PC-9 (cell line): ENCODE data around the gene GYPC. TPM values are rescaled to one million over a fixed set of nuclear protein-coding genes. Genes with fewer than 3 reads are reported as not detected.

Source experiments
- BruUV-seq: library from RNA; stranded (reverse); fragments of 400-500 nt; replicated peaks from 2 replicates; lab custom pipeline; 2021; lab: Mats Ljungman, UMichigan
- CTCF ChIA-PET: fragments of 300-600 bp; sonication (Branson Sonifier 250); formaldehyde crosslinking; loops from one replicate; lab custom pipeline; 2022; ENCODE audit warnings: antibody characterized with exemption; lab: Charles Lee
- POLR2A ChIA-PET: fragments of 300-600 bp; sonication (Branson Sonifier 250); formaldehyde crosslinking; loops from one replicate; lab custom pipeline; 2022; ENCODE audit warnings: antibody characterized with exemption; ENCODE audit not compliant: unreplicated experiment; lab: Charles Lee
- DNase-seq, 2 experiments: peaks; one replicate each; pipeline versions ENCODE4 v3.0.0 to v3.0.0-alpha.2; 2015 to 2022; ENCODE audit warnings: mixed read lengths in 1 of 2
- H2AFZ ChIP-seq: fragments of 200-600 bp; sonication (generic); 2 replicates; pipeline ENCODE4 v1.8.1; 2017; ENCODE audit warnings: antibody characterized with exemption
- H3F3A ChIP-seq: fragments of 200-600 bp; sonication (generic); 2 replicates; pipeline ENCODE4 v1.8.1; 2017; ENCODE audit warnings: antibody characterized with exemption, mild to moderate bottlenecking, low read depth; ENCODE audit not compliant: insufficient read depth
- H3K27ac ChIP-seq: fragments of 200-600 bp; sonication (generic); 2 replicates; pipeline ENCODE4 v1.6.1; 2016; ENCODE audit warnings: mixed run types
- H3K27me3 ChIP-seq: fragments of 200-600 bp; sonication (generic); 2 replicates; pipeline ENCODE4 v1.6.1; 2016; ENCODE audit warnings: low read depth, mixed run types; ENCODE audit not compliant: insufficient read depth
- H3K36me3 ChIP-seq: fragments of 200-600 bp; sonication (generic); 2 replicates; pipeline ENCODE4 v1.6.1; 2016; ENCODE audit warnings: low read depth, mixed run types
- H3K4me1 ChIP-seq: fragments of 200-600 bp; sonication (generic); replicated peaks from 2 replicates; pipeline ENCODE4 v1.6.1; 2016; ENCODE audit warnings: mixed run types; ENCODE audit not compliant: insufficient read depth
- H3K4me2 ChIP-seq: fragments of 200-600 bp; sonication (generic); 2 replicates; pipeline ENCODE4 v1.6.1; 2017; ENCODE audit warnings: mixed run types
- H3K4me3 ChIP-seq: fragments of 200-600 bp; sonication (generic); 2 replicates; pipeline ENCODE4 v1.6.1; 2016; ENCODE audit warnings: mixed run types
- H3K79me2 ChIP-seq: fragments of 200-600 bp; sonication (generic); 2 replicates; pipeline ENCODE4 v1.6.1; 2017; ENCODE audit warnings: low read depth, mixed run types
- H3K9me2 ChIP-seq: fragments of 200-600 bp; sonication (generic); 2 replicates; pipeline ENCODE4 v1.8.1; 2017; ENCODE audit warnings: mild to moderate bottlenecking; ENCODE audit not compliant: insufficient read depth
- H3K9me3 ChIP-seq: fragments of 200-600 bp; sonication (generic); 2 replicates; pipeline ENCODE4 v1.8.1; 2016; ENCODE audit warnings: low read depth; ENCODE audit not compliant: insufficient read depth
- H4K20me1 ChIP-seq: fragments of 200-600 bp; sonication (generic); 2 replicates; pipeline ENCODE4 v1.8.1; 2017; ENCODE audit not compliant: insufficient read depth
- CTCF ChIP-seq: fragments of 200-600 bp; sonication (generic); conservative IDR thresholded peaks from 2 replicates; pipeline ENCODE4 v1.6.1; 2017; ENCODE audit warnings: mixed run types, antibody characterized with exemption, mild to moderate bottlenecking, moderate library complexity
- EZH2 ChIP-seq: fragments of 200-600 bp; sonication (generic); IDR thresholded peaks from 2 replicates; pipeline ENCODE4 v1.8.0; 2017; ENCODE audit warnings: antibody characterized with exemption, low read depth
- intact Hi-C: fragments of 100-400 bp; cut with micrococcal nuclease; formaldehyde crosslinking; loops from one replicate; pipeline ENCODE4 v1.10.0; 2022; ENCODE audit not compliant: unreplicated experiment
- total RNA-seq: library from RNA; stranded (reverse); gene quantifications from 2 replicates; pipeline ENCODE4 v1.2.3, GENCODE V29; 2021

The GYPC gene
- total RNA-seq, 1 experiment from 2014 or later, result not detected

- no peak overlapping the region for H3K27ac ChIP-seq
- ChIA-PET POLR2A (no interaction called here), CTCF (no interaction called here)
- BruUV-seq, result no TSS peak
- 0 out of 2 replicates have a peak, but pooled peaks cover 4% of the 10 kb centered on the region for H3K9me3 ChIP-seq
- H3K4me2 ChIP-seq, result no peak overlapping the region
- H3K4me1 ChIP-seq, result no peaks in the 10 kb centered on the region
- intact Hi-C loops, result no loop called here
- no peaks in the 10 kb centered on the region for H3K79me2 ChIP-seq
- DNase-seq, result no peak
- TF ChIP-seq CTCF, result no peak
- no peak for TF ChIP-seq EZH2
- H3K36me3 ChIP-seq, result no peaks in the 10 kb centered on the region
- no peak overlapping the region for H3K4me3 ChIP-seq
- H3F3A ChIP-seq, result no peaks in the 10 kb centered on the region
- no peaks in the 10 kb centered on the region for H3K9me2 ChIP-seq
- no peaks in the 10 kb centered on the region for H4K20me1 ChIP-seq
- H2AFZ ChIP-seq, result no peak overlapping the region
- H3K27me3 ChIP-seq, result peaks cover 57% of the 10 kb centered on the region
Observed at GRCh38 chr2:126717928-126718327, 62.0 kb downstream of the GYPC start.

DNA sequence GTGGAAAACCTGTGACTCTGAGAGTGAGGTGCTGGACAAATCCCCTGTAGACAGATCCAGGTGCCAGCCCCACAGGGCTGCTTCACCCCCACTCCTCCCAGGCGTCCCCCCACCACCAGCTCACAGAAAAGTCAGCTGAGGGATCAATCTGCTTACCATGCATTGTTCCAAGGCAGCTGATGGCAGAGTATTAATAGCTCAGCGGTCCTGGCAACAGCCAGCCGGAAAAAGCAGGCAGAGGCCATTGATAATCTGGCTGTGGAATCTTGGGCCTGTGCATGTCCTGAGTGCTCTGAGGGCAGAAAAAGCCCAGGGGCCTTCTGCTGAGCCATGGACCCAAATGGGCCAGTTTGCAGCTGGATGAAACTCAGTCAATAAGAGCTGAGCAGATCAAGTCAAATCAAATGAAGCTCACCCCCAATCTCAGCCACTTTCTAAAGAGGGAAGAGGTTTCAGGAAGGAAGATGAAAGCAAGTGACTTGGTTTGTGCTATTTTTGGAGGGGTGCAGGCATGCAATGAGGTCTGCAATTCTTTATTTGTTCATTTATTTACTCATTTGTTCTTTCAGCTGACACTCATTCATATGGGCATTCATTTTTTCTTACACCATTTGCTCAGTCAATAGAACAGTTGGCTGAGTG, 63.4 kb downstream of the GYPC start:
- Histone ChIP-seq H3K9me3 (no peaks in the 10 kb centered on the region), H3K4me1 (no peaks in the 10 kb centered on the region), H3F3A (no peaks in the 10 kb centered on the region), H3K79me2 (no peaks in the 10 kb centered on the region), H3K9me2 (no peaks in the 10 kb centered on the region), H3K36me3 (no peaks in the 10 kb centered on the region), H4K20me1 (no peaks in the 10 kb centered on the region), H3K27me3 (peaks cover 57% of the 10 kb centered on the region), H3K4me2 (no peak overlapping the region), H2AFZ (no peak overlapping the region), H3K27ac (no peak overlapping the region), H3K4me3 (no peak overlapping the region)
- no TSS peak for BruUV-seq
- ChIA-PET CTCF (no interaction called here), POLR2A (no interaction called here)
- no peak for TF ChIP-seq EZH2
- TF ChIP-seq CTCF, result no peak
- intact Hi-C loops, result no loop called here
- DNase-seq, result no peak

- no peaks in the 10 kb centered on the region for H3K79me2 ChIP-seq
- intact Hi-C loops, result no loop called here
- no peaks in the 10 kb centered on the region for H3K36me3 ChIP-seq
- H3K27ac ChIP-seq, result no peak overlapping the region
- BruUV-seq, result no TSS peak
- no peaks in the 10 kb centered on the region for H3K9me2 ChIP-seq
- no peaks in the 10 kb centered on the region for H4K20me1 ChIP-seq
- CTCF ChIA-PET, result no interaction called here
- no peak for DNase-seq
- H2AFZ ChIP-seq, result no peak overlapping the region
- H3K27me3 ChIP-seq, result peaks cover 53% of the 10 kb centered on the region
- no peak overlapping the region for H3K4me3 ChIP-seq
- H3K9me3 ChIP-seq, result no peaks in the 10 kb centered on the region
- no peaks in the 10 kb centered on the region for H3F3A ChIP-seq
- H3K4me1 ChIP-seq, result no peaks in the 10 kb centered on the region
- POLR2A ChIA-PET, result no interaction called here
- no peak for TF ChIP-seq EZH2
- no peak for TF ChIP-seq CTCF
- H3K4me2 ChIP-seq, result no peak overlapping the region
Observed at GRCh38 chr2:126719833-126720351, 63.9 kb downstream of the GYPC start.
